Activated CD4-positive, CD25-positive, alpha-beta regulatory T cell treated with anti-CD3 and anti-CD28 coated beads, Interleukin-2, amount 50 U/mL, for 24 hours (primary cell): ENCODE measurements around the gene WIZ.
"Not testable (repeated sequence)": the region's sequence is repeated elsewhere in the genome, so short reads cannot be mapped to it uniquely, and the experiment has no call there.

Experiments
- ATAC-seq, 2 donors: fragments of 150-1000 bp; cut with Tn5 transposase; one replicate each; pipeline ENCODE4 v1.10.0; 2021; ENCODE audit warnings: mild to moderate bottlenecking in 1 of 2, moderate library complexity in 1 of 2

WIZ gene

GRCh38 chr19:15402411-15403150, 47.2 kb downstream of the WIZ start:
- no peak for ATAC-seq

GRCh38 chr19:15401397-15401710, 48.4 kb downstream of the WIZ start:
- no peak for ATAC-seq

GRCh38 chr19:15400521-15401396, 49.0 kb downstream of the WIZ start:
- no peak for ATAC-seq

- ATAC-seq, result no peak
These were observed 50.1 kb downstream of the WIZ start for GRCh38 chr19:15399635-15400034.

GRCh38 chr19:15399234-15399515, 50.6 kb downstream of the WIZ start:
- no peak for ATAC-seq

- ATAC-seq, result no peak
These were observed 51.1 kb downstream of the WIZ start for GRCh38 chr19:15398501-15399233.

GRCh38 chr19:15397782-15398181, 52.0 kb downstream of the WIZ start:
- no peak for ATAC-seq

- ATAC-seq, result no peak
These were observed 52.5 kb downstream of the WIZ start for GRCh38 chr19:15397236-15397635.

GRCh38 chr19:15396436-15396835, 53.3 kb downstream of the WIZ start:
- ATAC-seq, result no peak

GRCh38 chr19:15395251-15395650, 54.5 kb downstream of the WIZ start:
- ATAC-seq, result not testable (repeated sequence)

GRCh38 chr19:15394426-15394825, 55.3 kb downstream of the WIZ start:
- ATAC-seq, result no peak

- no peak for ATAC-seq
These were observed 55.8 kb downstream of the WIZ start for GRCh38 chr19:15393963-15394362.

GRCh38 chr19:15390814-15391213, 58.9 kb downstream of the WIZ start:
- peak in 1 of 2 donors; percentile 33 for ATAC-seq

- ATAC-seq, result no peak
These were observed 67.9 kb downstream of the WIZ start for GRCh38 chr19:15381864-15382263.

GRCh38 chr19:15381429-15381828, 68.3 kb downstream of the WIZ start:
- no peak for ATAC-seq

- peak; percentile 2 to 19 for ATAC-seq
These were observed 69.6 kb downstream of the WIZ start for GRCh38 chr19:15379999-15380647.

GRCh38 chr19:15379083-15379998, 70.4 kb downstream of the WIZ start, which contains the start of gene AKAP8:
TSS of gene AKAP8 (minus strand) at chr19:15379787. CDS start at chr19:15379731, 56 bp downstream.
- peak; percentile 94 for ATAC-seq

GRCh38 chr19:15378534-15379082, 71.1 kb downstream of the WIZ start:
- ATAC-seq, result no peak

- ATAC-seq, result no peak
These were observed 74.8 kb downstream of the WIZ start for GRCh38 chr19:15374796-15375440.

- ATAC-seq, result no peak
These were observed 75.6 kb downstream of the WIZ start for GRCh38 chr19:15374105-15374651.

GRCh38 chr19:15373644-15374043, 76.1 kb downstream of the WIZ start:
- ATAC-seq, result no peak
